ENCODE measurements around the gene OR10T2.

GRCh38 chr1:158366783-158367182 is 32.5 kb downstream of the OR10T2 start:
- TF ChIP-seq CTCF (IDR thresholded peaks at IDR 0.05; ENCODE audit: insufficient read depth, low read length) (no peak), GABPA (IDR thresholded peaks at IDR 0.05; ENCODE audit: low read depth) (no peak), POLR2AphosphoS5 (IDR thresholded peaks at IDR 0.05; ENCODE audit: low read depth) (no peak), SPI1 (IDR thresholded peaks at IDR 0.05; ENCODE audit: borderline replicate concordance, low read depth) (no peak)
- TF ChIP-seq, protein P1, sequence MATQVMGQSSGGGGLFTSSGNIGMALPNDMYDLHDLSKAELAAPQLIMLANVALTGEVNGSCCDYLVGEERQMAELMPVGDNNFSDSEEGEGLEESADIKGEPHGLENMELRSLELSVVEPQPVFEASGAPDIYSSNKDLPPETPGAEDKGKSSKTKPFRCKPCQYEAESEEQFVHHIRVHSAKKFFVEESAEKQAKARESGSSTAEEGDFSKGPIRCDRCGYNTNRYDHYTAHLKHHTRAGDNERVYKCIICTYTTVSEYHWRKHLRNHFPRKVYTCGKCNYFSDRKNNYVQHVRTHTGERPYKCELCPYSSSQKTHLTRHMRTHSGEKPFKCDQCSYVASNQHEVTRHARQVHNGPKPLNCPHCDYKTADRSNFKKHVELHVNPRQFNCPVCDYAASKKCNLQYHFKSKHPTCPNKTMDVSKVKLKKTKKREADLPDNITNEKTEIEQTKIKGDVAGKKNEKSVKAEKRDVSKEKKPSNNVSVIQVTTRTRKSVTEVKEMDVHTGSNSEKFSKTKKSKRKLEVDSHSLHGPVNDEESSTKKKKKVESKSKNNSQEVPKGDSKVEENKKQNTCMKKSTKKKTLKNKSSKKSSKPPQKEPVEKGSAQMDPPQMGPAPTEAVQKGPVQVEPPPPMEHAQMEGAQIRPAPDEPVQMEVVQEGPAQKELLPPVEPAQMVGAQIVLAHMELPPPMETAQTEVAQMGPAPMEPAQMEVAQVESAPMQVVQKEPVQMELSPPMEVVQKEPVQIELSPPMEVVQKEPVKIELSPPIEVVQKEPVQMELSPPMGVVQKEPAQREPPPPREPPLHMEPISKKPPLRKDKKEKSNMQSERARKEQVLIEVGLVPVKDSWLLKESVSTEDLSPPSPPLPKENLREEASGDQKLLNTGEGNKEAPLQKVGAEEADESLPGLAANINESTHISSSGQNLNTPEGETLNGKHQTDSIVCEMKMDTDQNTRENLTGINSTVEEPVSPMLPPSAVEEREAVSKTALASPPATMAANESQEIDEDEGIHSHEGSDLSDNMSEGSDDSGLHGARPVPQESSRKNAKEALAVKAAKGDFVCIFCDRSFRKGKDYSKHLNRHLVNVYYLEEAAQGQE (IDR thresholded peaks at IDR 0.05; ENCODE audit: insufficient replicate concordance, low read depth) = no peak

All from HL-60 (cell line).